SKM-1 (cell line): ENCODE data around the gene METTL22.

Experiments
- DNase-seq: peaks from one replicate; lab custom pipeline; 2025; ENCODE audit not compliant: unreplicated experiment; lab: John Stamatoyannopoulos, UW

METTL22 gene

DNA sequence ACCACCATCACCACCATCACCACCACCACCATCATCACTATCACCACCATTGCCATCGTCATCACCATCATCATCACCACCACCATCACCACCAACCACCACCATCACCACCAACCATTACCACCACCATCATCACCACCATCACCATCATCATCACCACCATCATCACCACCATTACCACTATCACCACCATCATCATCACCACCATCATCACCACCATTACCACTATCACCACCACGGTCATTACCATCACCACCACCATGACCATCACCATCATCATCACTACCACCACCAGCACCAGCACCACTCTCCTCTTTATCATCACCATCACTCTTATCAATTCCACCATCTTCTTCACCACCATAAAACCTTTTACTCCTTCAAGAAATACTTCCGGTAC lies 30.0 kb upstream of the METTL22 start:
- no peak for DNase-seq

DNA sequence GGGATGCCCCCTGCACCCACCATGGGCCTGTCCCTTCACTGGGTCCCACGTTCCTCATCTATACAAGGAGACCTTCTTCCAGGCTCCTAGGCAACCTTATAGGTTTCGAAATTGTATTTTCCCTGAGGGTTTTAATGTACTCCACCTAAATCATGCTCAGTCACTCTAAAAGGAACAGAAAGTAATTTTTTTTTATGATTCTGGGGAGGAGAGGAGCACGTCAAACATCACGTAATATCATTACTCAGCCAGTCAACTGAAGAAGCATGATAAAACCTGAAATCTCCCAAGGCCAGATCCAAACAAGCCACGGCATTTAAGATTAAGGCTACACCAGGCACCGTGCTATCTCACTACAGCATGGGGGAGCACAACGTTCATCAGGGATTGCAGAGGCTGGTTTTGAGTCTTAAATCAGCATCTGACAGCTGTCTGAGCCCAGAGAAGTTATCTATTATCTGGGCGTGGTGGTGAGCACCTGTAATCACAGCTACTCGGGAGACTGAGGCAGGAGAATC lies 27.3 kb upstream of the METTL22 start:
- DNase-seq, result no peak

- DNase-seq, result no peak
Observed at GRCh38 chr16:8595783-8596182, 25.7 kb upstream of the METTL22 start.

DNA sequence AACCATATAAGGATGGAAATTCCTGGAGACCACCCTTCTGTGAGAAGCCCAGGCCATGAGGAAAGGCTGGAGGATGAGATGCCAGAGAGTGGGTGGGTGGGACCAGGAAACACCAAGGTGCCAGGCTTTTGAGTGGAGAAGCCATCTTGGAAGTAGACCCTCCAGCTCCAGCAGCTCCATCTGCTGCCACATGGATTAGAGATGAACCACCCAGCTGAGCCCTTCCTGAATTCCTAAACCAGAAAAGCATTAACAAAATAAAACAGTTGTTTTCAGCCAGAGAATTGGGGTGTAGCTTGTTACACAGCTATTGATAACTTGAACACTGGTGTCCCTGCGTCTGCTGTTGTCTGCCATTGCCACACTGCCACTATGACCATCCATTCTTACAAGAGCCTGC lies 24.9 kb upstream of the METTL22 start:
- DNase-seq, result no peak

DNA sequence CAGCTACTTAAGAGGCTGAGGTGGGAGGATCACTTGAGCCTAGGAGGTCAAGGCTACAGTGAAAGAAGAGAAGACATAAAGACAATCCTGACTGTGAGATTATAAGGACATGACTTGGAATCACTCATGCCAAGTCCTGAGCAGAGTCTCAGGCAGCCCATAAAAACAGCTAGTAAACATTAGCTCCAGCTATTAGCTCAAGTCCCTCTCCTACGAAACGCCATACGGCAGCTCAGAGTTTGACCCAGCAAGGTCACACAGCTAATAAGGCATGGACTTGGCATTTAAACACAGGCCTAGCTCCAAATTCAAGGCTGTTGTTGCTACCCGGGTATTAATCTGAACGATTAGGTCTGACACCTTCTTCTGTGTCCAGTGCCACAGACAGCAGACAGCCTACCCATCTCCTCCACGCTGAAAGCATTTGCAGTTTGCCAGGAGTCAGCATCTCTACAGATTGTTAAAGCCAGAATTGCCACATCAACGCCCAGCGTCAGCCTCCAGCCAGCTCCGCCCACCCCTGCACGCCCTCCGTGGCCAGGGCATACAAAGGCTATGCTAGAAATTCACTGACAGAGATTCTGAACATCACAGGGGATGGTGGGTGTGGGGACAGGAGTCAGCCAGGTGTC lies 21.2 kb upstream of the METTL22 start:
- DNase-seq, result no peak

DNA sequence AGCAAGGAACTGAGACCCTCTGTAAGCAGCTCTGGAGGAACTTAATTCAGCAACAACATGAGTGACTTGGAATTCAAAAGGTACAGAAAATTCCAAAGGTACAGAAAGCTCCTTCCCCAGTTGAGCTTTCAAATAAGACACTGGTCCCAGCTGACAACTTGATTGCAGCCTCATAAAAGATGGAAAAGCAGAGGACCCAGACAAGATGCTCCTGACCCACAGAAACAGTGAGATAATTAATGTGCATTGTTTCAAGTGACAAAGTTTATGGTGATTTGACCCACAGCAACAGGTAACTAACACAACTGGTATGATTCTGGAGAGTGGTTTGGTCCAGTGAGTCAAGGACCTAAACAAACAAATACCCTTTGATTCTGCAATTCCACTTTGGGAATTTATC lies 15.9 kb upstream of the METTL22 start:
- no peak for DNase-seq

DNA sequence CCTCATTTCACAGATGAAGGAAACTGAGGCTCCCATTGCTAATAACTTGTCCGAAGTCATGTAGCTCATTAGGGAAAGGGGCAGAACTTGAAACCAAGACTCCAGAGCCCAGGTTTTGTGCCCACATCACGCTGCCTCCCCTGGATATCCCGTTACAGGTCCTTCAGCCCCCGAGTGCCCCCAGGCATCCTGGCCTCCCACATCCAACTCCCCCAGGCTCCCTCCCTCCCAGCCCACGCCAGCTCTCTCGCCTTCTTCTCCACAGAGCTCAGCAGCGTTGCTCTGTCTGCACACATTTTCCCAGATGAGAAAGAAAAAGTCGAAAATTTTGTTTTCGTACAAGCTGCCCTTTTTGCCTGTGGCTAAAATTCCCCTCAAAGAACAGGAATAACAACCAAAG lies 14.3 kb upstream of the METTL22 start:
- no peak for DNase-seq

- no peak for DNase-seq
Observed at GRCh38 chr16:8611122-8611521, 10.4 kb upstream of the METTL22 start.

DNA sequence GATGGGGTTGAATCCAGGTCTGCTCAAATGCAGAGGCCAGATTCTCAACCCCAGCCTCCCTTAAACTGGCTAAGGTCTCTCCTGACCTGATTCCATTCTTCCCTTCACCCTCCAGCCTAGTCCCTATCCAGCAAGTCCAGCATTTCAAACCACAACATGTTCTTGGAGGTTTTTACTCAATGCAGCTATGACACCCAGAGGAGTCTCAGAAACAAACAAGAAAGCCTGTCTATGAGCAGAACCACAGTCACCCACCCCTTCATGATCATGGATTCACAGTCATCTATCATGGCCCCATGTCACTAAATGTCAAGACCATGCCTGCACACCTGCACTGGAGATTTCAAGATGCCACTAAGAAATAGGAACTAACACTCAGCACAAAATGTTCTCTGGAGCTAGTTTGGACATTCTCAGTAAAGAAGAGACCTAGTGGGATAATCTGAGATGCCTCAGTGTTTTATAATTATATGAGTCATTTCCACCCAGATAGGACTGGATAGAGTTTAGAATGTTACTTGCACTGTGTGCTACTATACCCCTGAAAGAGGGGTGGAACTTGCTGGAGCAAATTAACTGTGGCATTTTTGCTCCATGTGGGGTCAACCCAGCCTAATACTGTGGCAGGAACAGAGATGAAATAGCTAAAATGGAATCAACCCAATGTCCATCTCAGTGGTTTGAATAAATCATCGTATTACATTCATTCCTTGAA lies 9.5 kb upstream of the METTL22 start:
- DNase-seq, result no peak

GRCh38 chr16:8614435-8615029 lies 7.0 kb upstream of the METTL22 start:
- no peak for DNase-seq

DNA sequence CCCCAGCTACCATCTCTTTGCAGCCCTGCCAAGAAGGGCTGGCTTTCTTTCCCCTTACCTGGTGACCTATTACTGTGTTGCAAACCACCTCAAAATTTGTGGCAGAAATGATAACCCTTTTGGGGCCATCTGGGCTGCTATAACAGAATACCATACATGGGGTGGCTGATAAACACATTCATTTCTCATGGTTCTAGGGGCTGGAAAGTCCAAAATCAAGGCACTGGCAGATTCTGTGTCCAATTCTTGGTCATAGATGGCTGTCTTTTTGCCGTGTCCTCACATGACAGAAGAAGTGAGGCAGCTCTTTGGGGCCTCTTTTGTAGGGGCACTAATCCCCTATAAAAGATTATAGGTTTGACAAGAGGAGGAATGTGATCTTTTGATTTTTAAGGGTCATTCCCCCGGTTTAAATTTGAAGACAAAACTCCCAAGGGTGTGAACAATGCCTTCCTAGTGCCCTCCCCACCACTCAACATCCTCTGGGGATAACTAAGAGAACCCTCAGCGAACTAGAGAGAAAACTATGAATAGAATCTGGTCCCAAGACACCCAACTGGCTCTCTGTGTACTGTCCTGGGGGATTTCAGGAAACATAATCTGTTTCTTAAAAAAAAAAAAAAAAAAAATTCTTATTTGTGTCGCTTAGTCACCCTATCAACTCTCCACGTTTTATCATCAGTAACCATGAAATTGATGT lies 1.7 kb upstream of the METTL22 start:
- no peak for DNase-seq

DNA sequence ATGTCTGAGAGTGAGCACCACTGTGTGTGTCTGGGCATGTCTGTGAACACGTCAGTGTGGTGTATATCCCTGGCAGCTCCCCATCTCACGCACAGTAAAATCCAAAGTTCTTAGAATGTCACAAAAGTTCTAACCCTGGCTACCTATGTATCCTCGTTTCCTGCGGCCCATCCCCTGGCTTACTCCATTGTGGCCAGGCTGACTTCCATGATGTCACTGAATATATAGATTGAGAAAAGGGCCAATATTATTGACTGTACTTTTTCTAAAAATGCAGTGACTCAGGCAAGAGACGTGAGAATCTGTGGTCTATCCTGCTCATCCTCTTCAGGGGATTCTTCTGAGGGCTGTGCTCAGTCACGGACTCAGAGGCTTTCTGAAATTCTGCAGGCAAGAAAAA lies 963 bp upstream of the METTL22 start:
- no peak for DNase-seq

GRCh38 chr16:8621222-8621571 lies 301 bp upstream of the METTL22 start:
- DNase-seq, result no peak

GRCh38 chr16:8622315-8622656 lies 788 bp downstream of the METTL22 start:
- DNase-seq, result no peak

- no peak for DNase-seq
Observed at GRCh38 chr16:8623634-8624033, 2.1 kb downstream of the METTL22 start.

GRCh38 chr16:8625491-8626087 lies 4.1 kb downstream of the METTL22 start:
- DNase-seq, result no peak

DNA sequence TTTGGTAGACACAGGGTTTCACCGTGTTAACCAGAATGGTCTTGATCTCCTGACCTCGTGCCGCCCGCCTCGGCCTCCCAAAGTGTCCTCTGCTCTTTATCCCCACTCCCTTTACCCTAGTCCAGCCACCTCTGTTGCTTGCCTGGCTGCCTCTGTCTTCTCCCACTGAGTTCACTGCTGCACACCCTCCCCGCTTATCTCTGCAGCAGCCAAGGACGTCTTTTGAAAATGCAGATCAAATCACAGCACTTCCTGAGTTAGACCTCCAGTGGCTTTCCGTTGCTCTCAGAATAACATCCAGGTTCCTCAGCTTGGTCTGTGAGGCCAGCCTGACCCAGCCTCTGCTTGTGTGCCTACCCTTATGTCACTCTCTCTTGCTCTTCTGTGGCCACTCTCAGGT lies 5.4 kb downstream of the METTL22 start:
- no peak for DNase-seq

DNA sequence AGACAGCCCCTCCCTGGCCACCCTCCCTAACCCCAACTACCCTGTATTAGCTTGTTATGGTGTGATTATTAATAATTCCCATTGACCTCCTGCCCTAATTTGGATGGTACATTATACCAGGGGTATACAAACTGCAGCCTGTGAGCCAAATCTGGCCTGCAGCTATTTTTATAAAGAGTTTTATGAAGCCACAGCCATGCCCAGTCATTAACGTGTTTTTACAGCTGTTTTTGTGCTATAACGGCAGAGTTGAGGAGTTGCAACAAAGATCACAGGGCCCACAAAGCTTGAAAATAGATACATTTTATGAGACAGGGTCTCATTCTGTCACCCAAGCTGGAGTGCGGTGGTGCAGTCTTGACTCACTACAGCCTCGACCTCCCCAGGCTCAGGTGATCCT lies 6.0 kb downstream of the METTL22 start:
- DNase-seq, result no peak

GRCh38 chr16:8628981-8629725 lies 7.7 kb downstream of the METTL22 start:
- no peak for DNase-seq

DNA sequence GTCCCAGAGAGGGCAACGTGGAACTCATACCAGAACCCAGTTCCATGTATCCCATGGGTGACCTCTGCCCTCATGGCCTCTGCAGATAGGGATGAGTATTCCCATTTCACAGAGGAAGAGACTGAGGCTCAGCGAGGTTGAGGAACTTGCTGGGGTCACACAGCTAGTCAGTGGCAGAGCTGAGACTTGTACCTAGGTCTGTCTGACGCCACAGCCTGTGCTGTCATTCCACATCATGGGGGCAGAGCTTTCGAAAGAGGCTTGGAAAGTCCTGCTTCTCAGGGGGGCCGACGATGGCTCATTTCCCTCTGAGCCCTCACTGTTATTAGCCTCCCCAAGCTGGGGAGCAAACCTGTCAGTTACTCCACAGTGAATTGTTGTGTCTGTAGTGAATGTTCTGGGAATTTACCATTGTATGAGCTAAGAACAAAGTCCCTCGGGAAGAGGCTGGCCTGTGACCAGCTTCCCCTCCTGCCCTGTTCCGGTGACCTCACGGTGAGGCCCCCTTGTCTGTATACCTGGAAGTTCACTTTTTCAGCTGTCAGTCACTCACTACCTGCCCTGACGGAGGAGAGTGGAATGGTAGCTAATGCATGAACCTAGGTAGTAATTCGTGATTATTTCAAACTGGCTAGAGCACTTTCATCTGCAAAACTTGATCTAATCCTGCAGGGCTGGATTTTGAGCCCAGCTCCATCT lies 8.9 kb downstream of the METTL22 start:
- DNase-seq, result no peak
